Activated CD8-positive, alpha-beta memory T cell treated with anti-CD3 and anti-CD28 coated beads, Interleukin-2, amount 50 U/mL, for 24 hours (primary cell): Measurements from ENCODE around the gene TBX21.

Experiments
- DNase-seq: peaks from one replicate; pipeline ENCODE4 v3.0.0-alpha.2; 2020; ENCODE audit errors: extremely low read depth

Gene TBX21

DNA sequence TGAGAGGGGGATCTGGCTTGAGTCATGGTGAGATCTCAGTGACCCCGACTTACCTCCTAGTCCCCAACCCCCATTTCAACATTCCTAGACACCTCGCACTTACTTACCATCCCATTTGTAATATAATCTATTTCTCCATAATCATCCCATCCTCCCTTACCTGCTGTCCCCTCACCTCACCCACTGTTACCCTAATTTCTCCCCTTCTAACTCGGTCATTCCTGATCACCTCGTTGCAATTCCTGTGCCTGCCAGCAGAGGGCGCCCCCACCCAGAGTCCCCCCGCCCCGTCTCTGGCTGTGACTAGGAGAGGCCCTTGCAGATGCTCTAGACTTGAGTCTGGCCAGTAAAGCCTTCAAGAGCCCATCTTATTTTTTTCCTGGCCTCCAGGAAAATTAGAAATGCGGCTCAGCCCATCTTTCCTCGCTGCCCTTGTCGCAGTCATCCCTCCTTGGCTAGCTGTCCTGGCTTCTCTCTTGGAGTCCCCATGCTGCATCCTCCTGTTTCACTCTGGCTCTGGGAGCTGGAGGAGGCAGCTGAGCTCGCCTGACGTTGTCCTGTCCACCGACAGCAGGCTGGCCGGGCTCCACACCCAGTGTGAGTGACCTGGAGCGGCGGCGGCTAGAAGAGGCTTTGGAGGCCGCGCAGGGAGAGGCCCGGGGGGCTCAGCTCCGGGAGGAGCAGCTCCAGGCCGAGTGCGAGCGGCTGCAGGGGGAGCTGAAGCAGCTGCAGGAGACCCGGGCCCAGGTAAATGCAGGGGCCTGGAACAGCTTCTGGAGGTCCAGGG, 34.1 kb upstream of the TBX21 start:
- DNase-seq = peak; percentile 68

DNA sequence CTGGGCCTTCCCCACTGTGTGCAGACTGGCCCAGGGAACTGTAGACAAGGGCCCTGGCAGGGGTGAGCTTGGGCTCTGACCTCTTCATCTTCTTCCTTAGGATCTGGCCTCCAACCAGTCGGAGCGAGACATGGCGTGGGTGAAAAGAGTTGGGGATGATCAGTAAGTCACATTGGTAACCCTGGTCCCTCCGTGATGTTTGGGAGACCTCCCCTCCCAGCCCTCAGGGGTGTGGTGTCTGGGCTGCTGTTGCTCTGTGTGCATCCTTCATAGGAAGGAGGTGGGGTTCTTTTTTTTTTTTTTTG, 33.5 kb upstream of the TBX21 start:
- DNase-seq = no peak

GRCh38 chr17:47700471-47701449, 32.3 kb upstream of the TBX21 start:
- DNase-seq = no peak

DNA sequence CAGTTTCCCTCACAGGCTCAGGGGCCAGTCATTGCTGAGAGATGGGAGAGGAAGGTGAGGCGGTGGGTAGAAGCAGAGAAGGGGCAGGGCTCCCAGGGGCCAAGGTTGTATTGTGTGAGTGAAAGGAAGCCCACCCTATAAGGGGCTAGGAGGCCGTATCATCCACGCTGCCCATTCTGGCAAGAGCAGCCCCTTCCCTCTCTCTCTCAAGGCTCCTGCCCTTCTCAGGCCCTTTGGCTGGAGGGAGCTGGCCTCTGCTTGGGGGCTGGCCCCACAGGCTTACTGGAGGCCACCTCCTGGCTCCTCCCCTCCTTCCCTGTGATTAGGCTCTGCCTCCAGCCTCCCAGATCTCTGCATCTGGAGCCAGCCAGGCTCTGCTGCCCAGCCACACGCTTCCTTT, 31.4 kb upstream of the TBX21 start:
- no peak for DNase-seq

- no peak for DNase-seq
Measured at GRCh38 chr17:47702391-47702995, 30.5 kb upstream of the TBX21 start.

- DNase-seq = no peak
Measured at GRCh38 chr17:47703191-47703591, 29.8 kb upstream of the TBX21 start.

- no peak for DNase-seq
Measured at GRCh38 chr17:47703671-47704070, 29.4 kb upstream of the TBX21 start.

DNA sequence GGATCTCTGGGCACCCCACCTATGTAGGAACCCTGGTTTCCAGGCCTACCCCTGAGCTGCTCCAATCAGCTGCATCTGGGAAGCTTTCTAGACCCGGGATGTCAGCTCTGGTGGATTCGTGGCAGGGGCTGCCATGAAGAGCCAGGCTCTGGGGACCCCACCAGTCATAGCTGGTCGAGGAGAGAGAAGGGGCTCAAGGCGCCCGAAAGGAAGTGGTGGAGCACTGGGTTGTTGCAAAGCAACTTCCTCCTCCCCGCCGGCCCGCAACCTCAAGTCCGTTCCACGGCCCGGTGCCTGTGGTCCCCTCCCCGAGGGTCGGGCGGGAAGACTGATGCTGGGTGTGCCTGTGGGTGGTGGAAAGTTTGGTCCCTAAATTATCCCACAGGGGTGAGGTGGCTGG, 28.9 kb upstream of the TBX21 start:
- no peak for DNase-seq

DNA sequence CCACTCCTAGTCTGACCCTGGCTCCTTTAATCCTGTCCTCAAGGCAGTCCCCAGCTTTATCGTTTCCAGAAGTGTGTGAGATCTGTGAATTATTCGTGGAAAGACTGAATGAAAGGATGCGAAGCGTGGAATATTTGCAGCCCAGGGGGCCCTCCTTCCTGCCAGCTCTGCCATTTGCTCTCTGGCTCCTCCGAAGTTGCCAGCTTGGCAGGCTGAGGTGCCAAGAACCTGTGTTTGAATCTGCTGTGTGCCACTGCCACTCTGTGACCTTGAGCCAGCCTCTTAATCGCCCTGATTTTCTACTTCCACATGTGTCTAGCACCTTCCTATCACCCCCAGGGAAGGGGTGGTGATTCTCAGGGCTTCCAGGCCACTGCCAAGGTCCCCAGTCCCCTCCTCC, 28.3 kb upstream of the TBX21 start:
- no peak for DNase-seq

DNA sequence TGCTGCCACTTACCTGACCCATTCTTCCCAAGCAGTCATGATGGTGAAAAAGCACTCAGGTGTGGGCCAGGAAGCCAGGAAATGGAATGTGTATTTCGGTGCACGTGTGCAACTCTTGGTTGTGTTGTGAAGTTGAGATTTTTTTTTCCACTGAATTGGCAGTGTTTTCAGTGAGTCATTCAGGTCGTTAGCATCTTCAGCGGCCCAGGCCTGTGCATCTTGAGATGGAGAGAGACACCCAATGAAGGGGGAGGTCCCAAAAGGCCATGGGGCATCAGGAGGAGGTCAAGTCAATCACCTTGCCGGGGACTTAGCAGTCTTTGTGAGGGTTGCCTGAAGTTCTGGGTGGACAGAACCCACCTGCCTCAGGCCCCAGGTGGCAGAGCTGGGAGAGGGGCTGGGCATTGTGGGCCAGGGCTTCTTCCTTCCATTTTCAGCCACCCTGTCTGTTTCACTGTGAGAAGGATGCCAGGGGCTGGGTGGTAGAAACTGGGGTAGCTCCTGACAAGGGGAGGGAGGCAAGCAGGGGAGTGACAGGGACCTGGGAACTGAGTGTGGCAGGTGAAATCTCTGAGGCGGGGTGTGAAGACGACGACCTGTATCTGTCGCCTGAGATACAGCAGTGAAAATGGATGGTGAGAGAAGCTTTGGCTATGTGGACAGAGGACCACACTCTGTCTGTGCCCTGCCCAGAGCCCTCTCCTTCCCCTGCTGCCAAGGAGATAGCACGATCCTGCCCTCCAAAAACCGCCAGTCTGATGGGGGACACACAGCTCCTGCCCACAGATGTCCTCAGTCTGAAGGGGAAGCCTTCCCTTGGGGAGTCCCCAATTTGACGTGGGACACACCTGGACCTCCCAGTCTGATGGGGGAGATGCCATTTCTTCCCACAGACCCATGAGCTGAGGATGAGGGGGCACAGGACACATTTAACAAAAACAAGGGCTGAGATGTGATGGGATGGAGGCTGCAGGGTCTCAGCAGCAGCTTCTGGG, 27.2 kb upstream of the TBX21 start:
- DNase-seq = no peak

DNA sequence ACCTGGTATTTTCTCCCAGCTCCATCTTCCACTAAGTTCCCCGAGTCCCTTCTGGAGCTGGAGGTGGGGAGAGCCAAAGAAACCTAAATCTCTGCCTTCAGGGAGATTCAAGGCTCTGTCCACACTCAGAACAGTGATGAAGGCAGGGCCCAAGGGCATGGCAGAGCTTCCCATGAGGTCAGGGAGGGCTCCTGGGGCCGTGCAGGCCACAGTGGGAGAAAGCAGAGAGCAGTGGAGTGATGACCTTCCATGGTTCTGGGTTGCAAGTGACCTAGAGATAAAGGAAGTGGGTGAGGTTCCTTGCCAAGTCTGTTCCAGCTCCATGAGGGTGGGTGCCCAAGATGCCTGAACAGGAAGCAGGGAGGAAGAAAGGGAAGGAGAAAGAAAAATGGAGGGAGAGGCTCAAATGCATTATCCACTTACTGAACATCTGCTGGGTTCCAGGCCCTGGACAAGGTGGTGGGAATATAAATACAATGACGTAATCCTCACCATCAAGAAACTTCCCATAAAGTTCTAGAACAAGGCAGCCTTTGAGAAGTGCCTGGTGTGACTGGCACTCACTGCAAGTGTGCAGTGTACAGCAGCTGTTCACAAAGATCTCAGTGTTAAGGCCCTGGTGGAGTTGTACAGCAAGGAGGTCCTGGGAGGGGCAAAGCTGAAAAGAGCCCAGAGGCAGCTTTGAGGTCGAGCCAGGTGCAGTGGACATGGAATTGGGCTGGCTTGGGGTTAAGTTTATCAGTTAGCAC, 25.8 kb upstream of the TBX21 start:
- no peak for DNase-seq

GRCh38 chr17:47707884-47708283, 25.2 kb upstream of the TBX21 start:
- DNase-seq = no peak

DNA sequence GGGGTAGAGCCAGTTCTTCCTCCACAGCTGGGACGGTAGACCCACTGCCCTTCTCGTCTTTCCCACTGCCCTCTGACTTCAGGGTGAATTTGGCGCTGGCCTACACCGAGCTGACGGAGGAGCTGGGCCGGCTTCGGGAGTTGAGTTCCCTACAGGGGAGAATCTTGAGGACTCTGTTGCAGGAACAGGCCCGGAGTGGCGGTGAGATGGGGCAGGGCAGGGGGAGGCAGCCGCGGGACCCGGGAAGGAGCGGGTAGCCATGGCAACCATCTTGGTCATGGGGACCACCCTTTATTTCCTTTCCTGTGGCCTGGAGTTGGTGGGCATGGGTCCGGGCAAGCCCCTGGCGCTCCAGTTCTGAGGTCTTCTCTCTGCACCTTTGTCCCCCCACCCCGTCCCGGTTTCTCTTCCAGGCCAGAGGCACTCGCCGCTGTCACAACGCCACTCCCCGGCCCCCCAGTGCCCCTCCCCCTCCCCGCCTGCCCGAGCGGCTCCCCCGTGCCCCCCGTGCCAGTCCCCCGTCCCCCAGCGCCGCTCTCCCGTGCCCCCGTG, 24.6 kb upstream of the TBX21 start:
- no peak for DNase-seq

DNA sequence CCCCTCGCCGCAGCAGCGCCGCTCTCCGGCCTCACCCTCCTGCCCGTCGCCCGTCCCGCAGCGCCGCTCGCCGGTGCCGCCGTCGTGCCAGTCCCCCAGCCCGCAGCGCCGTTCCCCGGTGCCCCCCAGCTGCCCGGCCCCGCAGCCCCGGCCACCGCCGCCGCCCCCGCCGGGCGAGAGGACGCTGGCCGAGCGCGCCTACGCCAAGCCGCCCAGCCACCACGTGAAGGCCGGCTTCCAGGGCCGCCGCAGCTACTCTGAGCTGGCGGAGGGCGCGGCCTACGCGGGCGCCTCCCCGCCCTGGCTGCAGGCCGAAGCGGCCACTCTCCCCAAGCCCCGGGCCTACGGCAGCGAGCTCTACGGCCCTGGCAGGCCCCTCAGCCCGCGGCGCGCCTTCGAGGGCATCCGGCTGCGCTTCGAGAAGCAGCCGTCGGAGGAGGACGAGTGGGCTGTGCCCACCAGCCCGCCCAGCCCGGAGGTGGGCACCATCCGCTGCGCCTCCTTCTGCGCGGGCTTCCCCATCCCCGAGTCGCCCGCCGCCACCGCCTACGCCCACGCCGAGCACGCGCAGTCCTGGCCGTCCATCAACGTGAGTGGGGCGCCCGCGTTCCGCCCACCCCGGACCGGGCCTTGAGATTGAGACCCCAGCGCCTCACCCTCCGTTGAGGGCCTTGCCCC, 24.0 kb upstream of the TBX21 start:
- no peak for DNase-seq

DNA sequence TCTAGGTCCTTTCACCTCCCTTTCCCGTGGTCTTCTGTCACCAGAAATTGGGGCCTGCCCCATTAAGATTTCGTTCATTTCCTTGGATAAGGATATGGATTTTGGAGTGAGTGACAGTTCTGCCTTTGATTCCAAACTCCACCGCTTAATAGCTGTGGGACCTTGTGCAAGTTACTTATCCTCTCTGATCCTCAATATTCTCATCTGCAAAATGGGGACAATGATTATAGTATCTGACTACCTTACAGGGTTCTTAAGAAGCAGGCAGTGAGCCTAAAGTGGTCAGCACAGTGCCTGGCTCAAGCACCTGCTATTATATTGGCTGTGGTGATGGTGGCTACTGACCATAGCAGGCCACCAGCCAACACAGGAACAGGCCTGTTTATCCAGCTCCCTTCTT, 23.4 kb upstream of the TBX21 start:
- DNase-seq = no peak

DNA sequence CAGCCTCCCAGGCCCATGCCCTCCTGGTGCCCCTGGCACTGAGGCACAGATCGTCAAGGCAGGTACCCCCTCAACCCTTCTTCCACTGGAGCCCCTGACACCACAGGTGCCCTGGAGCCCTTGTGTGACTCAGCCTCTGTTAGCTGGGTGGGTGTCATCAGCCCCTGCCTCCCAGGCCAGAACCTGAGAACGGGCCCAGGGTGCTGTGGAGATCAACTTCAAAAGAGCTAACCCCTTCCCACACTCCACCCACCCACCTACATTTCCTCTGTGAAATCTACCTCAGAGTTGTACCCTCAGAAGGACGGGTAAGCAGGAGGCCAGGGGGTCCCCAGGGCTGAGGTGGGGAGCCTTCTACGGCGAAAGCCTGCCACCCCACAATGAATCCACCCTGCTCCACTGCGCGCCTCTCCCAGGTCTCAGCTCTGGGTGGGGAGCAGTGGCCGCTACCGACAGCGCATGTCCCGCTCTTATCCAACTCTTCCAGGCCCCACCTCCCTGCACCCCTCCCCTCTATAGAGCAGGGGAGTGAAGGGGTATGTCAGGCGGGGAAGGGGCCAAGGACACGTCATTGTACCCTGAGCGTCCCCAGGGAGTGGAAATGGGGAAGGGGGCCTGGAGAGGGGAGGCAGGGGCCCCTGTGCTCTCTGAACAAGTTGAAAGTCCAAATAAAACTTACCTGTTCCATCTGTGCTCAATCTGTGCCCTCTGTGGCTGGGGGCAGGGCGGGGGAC, 21.5 kb upstream of the TBX21 start:
- DNase-seq = no peak

DNA sequence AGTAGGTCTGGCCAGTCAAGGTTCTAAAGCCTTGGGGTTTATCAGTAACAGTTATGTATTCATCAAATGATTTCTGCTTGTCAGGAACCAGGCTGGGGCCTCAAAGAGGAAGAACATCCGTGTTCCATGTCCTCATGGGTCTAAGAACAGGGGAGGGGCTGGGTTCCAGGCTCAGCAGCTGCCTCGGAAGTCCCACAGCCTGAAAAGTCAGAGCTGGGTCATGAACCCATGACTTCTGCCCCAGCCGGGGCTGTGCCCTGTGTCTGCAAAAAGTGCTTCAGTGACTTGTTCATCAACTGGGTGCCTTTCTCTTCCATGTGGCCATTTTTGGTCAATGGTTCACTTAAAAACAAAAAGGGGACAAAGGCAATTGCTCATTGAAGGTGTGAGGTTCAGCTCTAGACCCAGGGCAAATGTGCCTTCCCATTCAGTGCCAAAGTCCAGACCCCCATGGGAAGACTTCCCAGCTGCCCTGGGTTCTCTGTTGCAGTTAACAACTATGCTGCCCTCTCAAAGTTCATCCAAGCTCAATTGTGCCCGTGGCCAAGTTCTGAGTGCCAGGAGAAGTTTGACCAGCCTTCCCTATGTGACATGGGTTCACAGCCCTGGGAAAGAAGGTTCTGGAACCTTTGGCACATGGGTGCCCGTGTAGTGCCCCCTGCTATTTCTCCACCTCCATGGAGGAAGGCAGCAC, 20.6 kb upstream of the TBX21 start:
- no peak for DNase-seq

DNA sequence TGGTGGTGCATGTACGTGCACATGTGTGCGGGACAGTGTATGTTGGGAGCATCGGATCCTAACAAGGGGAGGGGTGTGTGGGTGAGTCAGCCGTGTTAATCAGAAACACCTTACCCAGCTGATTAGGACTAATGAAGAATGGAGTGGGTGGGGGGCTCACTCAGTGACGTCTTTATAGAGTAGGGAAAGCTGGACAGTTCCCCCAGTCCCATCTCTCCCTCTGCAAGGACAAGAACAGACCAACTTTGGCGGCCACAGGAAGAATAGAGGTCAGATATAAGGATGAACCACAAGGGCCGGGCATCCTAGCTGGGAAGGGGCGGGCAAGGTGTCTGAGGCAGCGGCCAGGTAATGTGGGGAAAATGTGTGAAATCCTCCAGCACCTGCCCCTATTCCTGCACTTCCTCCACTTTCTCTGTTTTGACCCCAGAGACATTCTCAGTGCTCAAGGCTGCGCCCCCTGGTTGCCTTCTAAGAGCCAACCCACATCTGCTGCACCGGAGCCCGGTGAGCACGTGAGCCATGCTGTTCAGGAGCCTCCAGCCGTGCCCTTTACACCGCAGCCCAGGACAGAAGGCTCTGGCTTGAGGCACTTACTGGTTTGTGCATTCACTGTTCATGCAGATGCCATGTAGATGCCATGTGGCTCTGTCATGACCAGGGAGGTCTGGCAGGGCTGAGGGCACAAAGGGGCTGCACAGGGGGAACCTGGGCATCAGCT, 18.9 kb upstream of the TBX21 start:
- DNase-seq = no peak
